ENCODE data around the gene CNOT11.

CNOT11 gene

GRCh38 chr2:101303688-101304087, 51.0 kb downstream of the CNOT11 start:
- TF ChIP-seq EZH2phosphoT487 (IDR thresholded peaks at IDR 0.05; ENCODE audit: borderline replicate concordance, low read length) (no peak), CTCF (IDR thresholded peaks at IDR 0.05; ENCODE audit: low read depth, low read length, poor library complexity, severe bottlenecking) (no peak)
- no peak overlapping the region for H3K4me3 ChIP-seq (ENCODE audit: low read length)
- H3K4me1 ChIP-seq (ENCODE audit: control insufficient read depth, low read length) = peaks cover 31% of the 10 kb centered on the region
- no peaks in the 10 kb centered on the region for H3K9me3 ChIP-seq (ENCODE audit: control insufficient read depth, insufficient read depth, low read length)
- no peaks in the 10 kb centered on the region for H3K27me3 ChIP-seq (ENCODE audit: control insufficient read depth, low read length)
- H3K4me2 ChIP-seq (ENCODE audit: low read length) = no peak overlapping the region
- no peaks in the 10 kb centered on the region for H3K9me2 ChIP-seq (replicated peaks; ENCODE audit: control insufficient read depth, low read length)
- H3F3A ChIP-seq (ENCODE audit: control insufficient read depth, insufficient read depth) = no peaks in the 10 kb centered on the region
- peaks cover 9% of the 10 kb centered on the region; the same call in 1 of the 2 replicates for H4K20me1 ChIP-seq (ENCODE audit: control insufficient read depth, insufficient read depth, low read depth, low read length)
- no peak overlapping the region for H3K27ac ChIP-seq (ENCODE audit: low read depth, low read length)
- H3K79me2 ChIP-seq (ENCODE audit: control insufficient read depth, low read length) = peaks cover 66% of the 10 kb centered on the region
- peaks cover 2% of the 10 kb centered on the region; the same call in 1 of the 2 replicates for H3K36me3 ChIP-seq (ENCODE audit: control insufficient read depth, low read length)

GRCh38 chr2:101305035-101305434, 52.3 kb downstream of the CNOT11 start:
- Histone ChIP-seq H3K9me2 (replicated peaks; ENCODE audit: control insufficient read depth, low read length) (no peaks in the 10 kb centered on the region), H3K4me2 (ENCODE audit: low read length) (no peak overlapping the region), H3K27ac (ENCODE audit: low read depth, low read length) (no peak overlapping the region), H3F3A (ENCODE audit: control insufficient read depth, insufficient read depth) (no peaks in the 10 kb centered on the region), H3K9me3 (ENCODE audit: control insufficient read depth, insufficient read depth, low read length) (no peaks in the 10 kb centered on the region), H3K4me3 (ENCODE audit: low read length) (no peak overlapping the region), H3K4me1 (ENCODE audit: control insufficient read depth, low read length) (peaks cover 38% of the 10 kb centered on the region), H3K36me3 (ENCODE audit: control insufficient read depth, low read length) (peaks cover 2% of the 10 kb centered on the region; the same call in 1 of the 2 replicates), H4K20me1 (ENCODE audit: control insufficient read depth, insufficient read depth, low read depth, low read length) (peaks cover 1% of the 10 kb centered on the region; the same call in 1 of the 2 replicates), H3K79me2 (ENCODE audit: control insufficient read depth, low read length) (peaks cover 55% of the 10 kb centered on the region), H3K27me3 (ENCODE audit: control insufficient read depth, low read length) (no peaks in the 10 kb centered on the region)
- TF ChIP-seq CTCF (IDR thresholded peaks at IDR 0.05; ENCODE audit: low read depth, low read length, poor library complexity, severe bottlenecking) = no peak
- no peak for TF ChIP-seq EZH2phosphoT487 (IDR thresholded peaks at IDR 0.05; ENCODE audit: borderline replicate concordance, low read length)

GRCh38 chr2:101305492-101306078, 52.9 kb downstream of the CNOT11 start:
- Histone ChIP-seq H3K4me1 (ENCODE audit: control insufficient read depth, low read length) (peaks cover 38% of the 10 kb centered on the region), H3K36me3 (ENCODE audit: control insufficient read depth, low read length) (peaks cover 2% of the 10 kb centered on the region; the same call in 1 of the 2 replicates), H3K4me3 (ENCODE audit: low read length) (no peak overlapping the region), H3K9me3 (ENCODE audit: control insufficient read depth, insufficient read depth, low read length) (no peaks in the 10 kb centered on the region), H3K9me2 (replicated peaks; ENCODE audit: control insufficient read depth, low read length) (no peaks in the 10 kb centered on the region), H3F3A (ENCODE audit: control insufficient read depth, insufficient read depth) (no peaks in the 10 kb centered on the region), H3K79me2 (ENCODE audit: control insufficient read depth, low read length) (peaks cover 54% of the 10 kb centered on the region), H3K27ac (ENCODE audit: low read depth, low read length) (no peak overlapping the region), H3K27me3 (ENCODE audit: control insufficient read depth, low read length) (no peaks in the 10 kb centered on the region), H4K20me1 (ENCODE audit: control insufficient read depth, insufficient read depth, low read depth, low read length) (no peaks in the 10 kb centered on the region; the same call in 1 of the 2 replicates), H3K4me2 (ENCODE audit: low read length) (peak overlapping the region; percentile 77; the same call in 1 of the 2 replicates)
- TF ChIP-seq CTCF (IDR thresholded peaks at IDR 0.05; ENCODE audit: low read depth, low read length, poor library complexity, severe bottlenecking) = no peak
- no peak for TF ChIP-seq EZH2phosphoT487 (IDR thresholded peaks at IDR 0.05; ENCODE audit: borderline replicate concordance, low read length)
